H1 (cell line): ENCODE results near the gene GRID2. TPM values are rescaled to one million over a fixed set of nuclear protein-coding genes. Genes with fewer than 3 reads are reported as not detected.
A peak's percentile ranks its signal among the peaks of the same experiment; 100 is the strongest.

Experiments
- CTCF ChIA-PET: fragments of 300-600 bp; sonication (Branson Sonifier 250); formaldehyde crosslinking; loops from one replicate; lab custom pipeline; 2021; ENCODE audit not compliant: partially characterized antibody; lab: Charles Lee
- POLR2A ChIA-PET: fragments of 300-600 bp; sonication (Branson Sonifier 250); formaldehyde crosslinking; loops from one replicate; lab custom pipeline; 2021; ENCODE audit warnings: inconsistent platforms; ENCODE audit not compliant: partially characterized antibody; lab: Charles Lee
- DNase-seq, 2 experiments: peaks; one replicate each; pipeline versions ENCODE4 v3.0.0 to v3.0.0-alpha.2; 2010 to 2022; ENCODE audit warnings: low spot score in 2 of 2, low read depth in 1 of 2, mixed read lengths in 1 of 2
- FAIRE-seq: peaks from 2 replicates; lab custom pipeline; 2011; peaks lifted over from hg19 to GRCh38; lab: Jason Lieb, UNC
- H2AFZ ChIP-seq: 2 replicates; pipeline ENCODE4 v1.8.1; 2012; ENCODE audit warnings: low read length, inconsistent platforms
- H2AK5ac ChIP-seq: 2 replicates; pipeline ENCODE4 v1.6.1; 2013; ENCODE audit warnings: low read depth, low read length
- H2BK120ac ChIP-seq: replicated peaks from 2 replicates; pipeline ENCODE3; 2013; ENCODE audit warnings: low read depth, low read length, inconsistent platforms
- H2BK12ac ChIP-seq: 2 replicates; pipeline ENCODE4 v1.6.1; 2013; ENCODE audit warnings: low read depth, low read length
- H2BK15ac ChIP-seq: 2 replicates; pipeline ENCODE4 v1.6.1; 2013; ENCODE audit warnings: low read length
- H2BK20ac ChIP-seq: 2 replicates; pipeline ENCODE4 v1.6.1; 2013; ENCODE audit warnings: low read length
- H2BK5ac ChIP-seq: 2 replicates; pipeline ENCODE4 v1.6.1; 2013; ENCODE audit warnings: low read depth, low read length
- H3K14ac ChIP-seq: 2 replicates; pipeline ENCODE4 v1.6.1; 2013; ENCODE audit warnings: inconsistent platforms; ENCODE audit not compliant: insufficient read length
- H3K18ac ChIP-seq: 2 replicates; pipeline ENCODE4 v1.6.1; 2013; ENCODE audit warnings: low read length; ENCODE audit errors: extremely low read depth
- H3K23ac ChIP-seq: 2 replicates; pipeline ENCODE4 v1.6.1; 2013; ENCODE audit warnings: inconsistent platforms; ENCODE audit not compliant: insufficient read length
- H3K23me2 ChIP-seq: 2 replicates; pipeline ENCODE4 v1.6.1; 2013; ENCODE audit warnings: low read depth, low read length
- H3K27ac ChIP-seq: 2 replicates; pipeline ENCODE4 v1.6.1; 2011; ENCODE audit warnings: low read depth, low read length, inconsistent platforms
- H3K27me3 ChIP-seq, 4 experiments: replicated peaks in 1 of 4; 1 replicate in 1 of 4; 2 replicates in 3 of 4; pipeline versions ENCODE4 v1.6.1 to v1.8.1; 2011 to 2013; ENCODE audit warnings: low read length in 3 of 4, mild to moderate bottlenecking in 3 of 4, inconsistent platforms in 2 of 4, mixed read lengths in 2 of 4, moderate library complexity in 1 of 4; ENCODE audit not compliant: control insufficient read depth in 3 of 4, insufficient read depth in 3 of 4; ENCODE audit errors: extremely low read depth in 1 of 4
- H3K36me3 ChIP-seq, 4 experiments: 2 replicates each; pipeline versions ENCODE4 v1.6.1 to v1.8.1; 2011 to 2013; ENCODE audit warnings: mild to moderate bottlenecking in 4 of 4, low read length in 3 of 4, moderate library complexity in 2 of 4, control low read depth in 1 of 4, inconsistent platforms in 1 of 4; ENCODE audit not compliant: insufficient read depth in 4 of 4, control insufficient read depth in 2 of 4
- H3K4ac ChIP-seq: replicated peaks from 2 replicates; pipeline ENCODE3; 2013; ENCODE audit warnings: low read length, low read depth, mixed read lengths, inconsistent platforms; ENCODE audit not compliant: insufficient read length
- H3K4me1 ChIP-seq, 4 experiments: replicated peaks in 1 of 4; 1 replicate in 1 of 4; 2 replicates in 3 of 4; pipeline versions ENCODE4 v1.6.1 to v1.8.1; 2011 to 2013; ENCODE audit warnings: low read length in 3 of 4, inconsistent platforms in 2 of 4, mixed read lengths in 1 of 4; ENCODE audit not compliant: insufficient read depth in 4 of 4, control insufficient read depth in 3 of 4
- H3K4me2 ChIP-seq, 2 experiments: 2 replicates each; pipeline versions ENCODE4 v1.6.1 to v1.8.1; 2011 to 2013; ENCODE audit warnings: low read depth in 2 of 2, low read length in 2 of 2, control low read depth in 1 of 2, inconsistent platforms in 1 of 2, mild to moderate bottlenecking in 1 of 2; ENCODE audit not compliant: insufficient read depth in 1 of 2
- H3K4me3 ChIP-seq, 4 experiments: fragments of 200-600, 300-600 bp in 1 of 4; sonication (generic), shearing (Covaris generic), sonication (Bioruptor Twin) in 1 of 4; 2 replicates each; pipeline versions ENCODE4 v1.5.1 to v1.8.1; 2011 to 2016; ENCODE audit warnings: low read length in 4 of 4, low read depth in 3 of 4, control low read depth in 2 of 4, inconsistent platforms in 2 of 4, mild to moderate bottlenecking in 2 of 4, mixed read lengths in 1 of 4, moderate library complexity in 1 of 4; ENCODE audit not compliant: insufficient read depth in 2 of 4; ENCODE audit errors: extremely low read depth in 1 of 4
- H3K56ac ChIP-seq: replicated peaks from 2 replicates; pipeline ENCODE3; 2013; ENCODE audit warnings: low read depth, mild to moderate bottlenecking, mixed read lengths, low read length, inconsistent platforms; ENCODE audit not compliant: insufficient read length
- H3K79me1 ChIP-seq: 2 replicates; pipeline ENCODE4 v1.6.1; 2013; ENCODE audit warnings: low read depth, low read length, control low read depth
- H3K79me2 ChIP-seq, 2 experiments: 2 replicates each; pipeline versions ENCODE4 v1.6.1 to v1.8.1; 2012 to 2013; ENCODE audit warnings: low read length in 2 of 2, mild to moderate bottlenecking in 2 of 2, inconsistent platforms in 1 of 2; ENCODE audit not compliant: insufficient read depth in 2 of 2, control insufficient read depth in 1 of 2
- H3K9ac ChIP-seq, 4 experiments: replicated peaks in 1 of 4; 1 replicate in 1 of 4; 2 replicates in 3 of 4; pipeline versions ENCODE4 v1.6.1 to v1.8.1; 2011 to 2013; ENCODE audit warnings: low read depth in 3 of 4, low read length in 3 of 4, control low read depth in 2 of 4, mild to moderate bottlenecking in 2 of 4, moderate library complexity in 2 of 4, inconsistent platforms in 1 of 4; ENCODE audit errors: extremely low read depth in 1 of 4
- H3K9me3 ChIP-seq, 2 experiments: 2 replicates each; pipeline versions ENCODE4 v1.6.1 to v1.8.1; 2012 to 2013; ENCODE audit warnings: mild to moderate bottlenecking in 2 of 2, moderate library complexity in 2 of 2, control low read depth in 1 of 2, inconsistent platforms in 1 of 2, low read depth in 1 of 2, low read length in 1 of 2, mixed read lengths in 1 of 2; ENCODE audit not compliant: insufficient read depth in 2 of 2
- H4K20me1 ChIP-seq, 2 experiments: replicated peaks in 1 of 2; 2 replicates each; pipeline versions ENCODE3 to v1.8.1; 2011 to 2013; ENCODE audit warnings: inconsistent platforms in 2 of 2, low read length in 2 of 2, mild to moderate bottlenecking in 1 of 2; ENCODE audit not compliant: insufficient read depth in 2 of 2, control insufficient read depth in 1 of 2
- H4K5ac ChIP-seq: 2 replicates; pipeline ENCODE4 v1.6.1; 2013; ENCODE audit warnings: low read length, low read depth, mixed read lengths, inconsistent platforms; ENCODE audit not compliant: insufficient read length
- H4K8ac ChIP-seq: 2 replicates; pipeline ENCODE4 v1.8.0; 2013; ENCODE audit warnings: mild to moderate bottlenecking, moderate library complexity, low read length, inconsistent platforms; ENCODE audit not compliant: insufficient read depth; ENCODE audit errors: extremely low read depth
- H4K91ac ChIP-seq: replicated peaks from 2 replicates; pipeline ENCODE3; 2013; ENCODE audit warnings: low read length, mixed read lengths, inconsistent platforms; ENCODE audit not compliant: insufficient read length
- ATF2 ChIP-seq: IDR thresholded peaks from 2 replicates; pipeline ENCODE4 v1.6.1; 2012; ENCODE audit warnings: low read length, inconsistent platforms
- BACH1 ChIP-seq: IDR thresholded peaks from 2 replicates; pipeline ENCODE4 v1.6.1; 2012; ENCODE audit warnings: low read length, improper control_type of control experiment
- FOSL1 ChIP-seq: IDR thresholded peaks from 2 replicates; pipeline ENCODE4 v1.6.1; 2011; ENCODE audit warnings: mild to moderate bottlenecking, low read depth, low read length, moderate library complexity; ENCODE audit not compliant: insufficient read depth
- JUN ChIP-seq: IDR thresholded peaks from 2 replicates; pipeline ENCODE4 v1.6.1; 2011; ENCODE audit warnings: low read depth, mild to moderate bottlenecking, improper control_type of control experiment, low read length
- KDM1A ChIP-seq: fragments of 200-600, 300-600 bp; sonication (generic); IDR thresholded peaks from 2 replicates; pipeline ENCODE4 v1.7.1; 2016; ENCODE audit warnings: mild to moderate bottlenecking, low read length, borderline replicate concordance
- MAFK ChIP-seq: IDR thresholded peaks from 2 replicates; pipeline ENCODE4 v1.6.1; 2012; ENCODE audit warnings: low read depth, mild to moderate bottlenecking, improper control_type of control experiment, low read length
- NRF1 ChIP-seq: IDR thresholded peaks from 2 replicates; pipeline ENCODE4 v1.6.1; 2011; ENCODE audit warnings: mild to moderate bottlenecking, low read depth, low read length, improper control_type of control experiment
- RNF2 ChIP-seq: fragments of 200-900, 300-1000 bp; sonication (generic); IDR thresholded peaks from 2 replicates; pipeline ENCODE4 v1.7.1; 2016; ENCODE audit warnings: borderline replicate concordance, low read depth, mild to moderate bottlenecking, antibody characterized with exemption, low read length; ENCODE audit not compliant: poor library complexity, severe bottlenecking; ENCODE audit errors: missing control alignments
- SP1 ChIP-seq: IDR thresholded peaks from 2 replicates; pipeline ENCODE4 v1.6.1; 2011; ENCODE audit warnings: low read depth, low read length
- SP2 ChIP-seq: IDR thresholded peaks from 2 replicates; pipeline ENCODE4 v1.6.1; 2012; ENCODE audit warnings: mild to moderate bottlenecking, low read length, inconsistent platforms
- SRF ChIP-seq: IDR thresholded peaks from 2 replicates; pipeline ENCODE4 v1.6.1; 2011; ENCODE audit warnings: mild to moderate bottlenecking, low read depth, low read length, moderate library complexity
- TBP ChIP-seq: IDR thresholded peaks from 2 replicates; pipeline ENCODE4 v1.6.1; 2011; ENCODE audit warnings: low read depth, low read length, improper control_type of control experiment
- TEAD4 ChIP-seq: IDR thresholded peaks from 2 replicates; pipeline ENCODE4 v1.6.1; 2012; ENCODE audit warnings: low read depth, low read length, inconsistent platforms, mixed read lengths
- YY1 ChIP-seq: IDR thresholded peaks from 2 replicates; pipeline ENCODE4 v1.6.1; 2011; ENCODE audit warnings: low read depth, mild to moderate bottlenecking, low read length
- WGBS, 2 experiments: shearing (Covaris generic) in 1 of 2; methylation state at CpG; one replicate each; pipeline versions ENCODE4 v1.1.6 to v1.1.7; 2013 to 2015; ENCODE audit warnings: low lambda C conversion rate in 2 of 2, mixed read lengths in 2 of 2, inconsistent platforms in 1 of 2, low coverage in 1 of 2, missing lambda C conversion rate in 1 of 2; ENCODE audit not compliant: insufficient replicate concordance in 2 of 2, insufficient coverage in 1 of 2, insufficient read length in 1 of 2; ENCODE audit errors: extremely low coverage in 1 of 2, missing lambda C conversion rate in 1 of 2; 5-methylcytosine and 5-hydroxymethylcytosine counted together
- polyA plus RNA-seq, 7 experiments: library from polyadenylated mRNA; depleted of rRNA in 3 of 7; stranded (reverse) in 5 of 7; unstranded in 2 of 7; fragments of >200 nt in 5 of 7; fragments of 200-250 nt in 2 of 7; gene quantifications; 1 replicate in 5 of 7; 2 replicates in 1 of 7; 4 replicates in 1 of 7; pipeline versions ENCODE4 v1.2.1 to v1.2.3, GENCODE V29; 2011 to 2013; ENCODE audit warnings: missing spikeins in 2 of 7, mixed read lengths in 2 of 7
- total RNA-seq: library from RNA; stranded (reverse); fragmentation: NEBNext Ultra II Directional; extraction: Animal tissue kit (Norgen Biotek cat#: 25700); gene quantifications from 2 replicates; pipeline ENCODE4 v1.2.1, GENCODE V29; 2021

Gene GRID2
- total and polyA plus RNA-seq, 2 of the 8 experiments (the other 6 are each of a cell fraction or from before 2014, with no cell fraction given) = 31.1 to 81.9 TPM

- H3K9ac ChIP-seq = no peak overlapping the region
- H3K14ac ChIP-seq = no peak overlapping the region
- no peak overlapping the region for H2BK120ac ChIP-seq
- CTCF ChIA-PET = no interaction called here
- H3K27ac ChIP-seq = no peak overlapping the region
- H3K36me3 ChIP-seq = no peaks in the 10 kb centered on the region
- no peak overlapping the region for H3K4me3 ChIP-seq
- H3K79me2 ChIP-seq = no peaks in the 10 kb centered on the region
- no peak overlapping the region for H3K4me2 ChIP-seq
- H2BK12ac ChIP-seq = no peak overlapping the region
- POLR2A ChIA-PET = no interaction called here
- peaks cover 0 to 8% (median 4%) of the 10 kb centered on the region in 4 experiments; a peak in 3 of 7 replicates for H3K4me1 ChIP-seq
- no peak overlapping the region for H4K5ac ChIP-seq
- no peak overlapping the region for H3K18ac ChIP-seq
- H3K4ac ChIP-seq = no peak overlapping the region
- H2BK15ac ChIP-seq = no peak overlapping the region
- H3K27me3 ChIP-seq = no peaks in the 10 kb centered on the region
- no peak for FAIRE-seq
- H3K23me2 ChIP-seq = no peaks in the 10 kb centered on the region
- no peak overlapping the region for H3K23ac ChIP-seq
- 78% methylated on average over 2 of the region's 2 CpGs; no CpG with 5 or more reads in 1 of the 2 experiments for WGBS, 2 experiments
- no peaks in the 10 kb centered on the region for H3K9me3 ChIP-seq
- no peak overlapping the region for H2BK5ac ChIP-seq
- no peak overlapping the region for H3K56ac ChIP-seq
- H4K20me1 ChIP-seq = no peaks in the 10 kb centered on the region
- no peaks in the 10 kb centered on the region; the same call in 1 of the 2 replicates for H3K79me1 ChIP-seq
- H2BK20ac ChIP-seq = no peak overlapping the region
- no peak overlapping the region for H2AK5ac ChIP-seq
- no peak overlapping the region for H4K8ac ChIP-seq
- no peak for DNase-seq
- H2AFZ ChIP-seq = no peak overlapping the region
- no peak overlapping the region for H4K91ac ChIP-seq
- TF ChIP-seq JUN (no peak), KDM1A (no peak), MAFK (peak; percentile 51), NRF1 (no peak), BACH1 (peak; percentile 50; the same call in 1 of the 2 replicates), SRF (no peak), RNF2 (no peak), SP1 (no peak), SP2 (no peak), FOSL1 (no peak), ATF2 (no peak), YY1 (no peak), TBP (no peak), TEAD4 (no peak)
Observed at GRCh38 chr4:93659629-93660028, 1355.9 kb downstream of the GRID2 start.
